GM18499 (cell line): ENCODE measurements around the gene CFAP251.
"Not testable (repeated sequence)": the region's sequence is repeated elsewhere in the genome, so short reads cannot be mapped to it uniquely, and the experiment has no call there.

ENCODE experiments used
- ATAC-seq: cut with Tn5 transposase; IDR thresholded peaks from one replicate; pipeline ENCODE4 v1.9.1; 2021; ENCODE audit warnings: moderate number of reproducible peaks; ENCODE audit not compliant: insufficient read depth, unreplicated experiment

Gene CFAP251

DNA sequence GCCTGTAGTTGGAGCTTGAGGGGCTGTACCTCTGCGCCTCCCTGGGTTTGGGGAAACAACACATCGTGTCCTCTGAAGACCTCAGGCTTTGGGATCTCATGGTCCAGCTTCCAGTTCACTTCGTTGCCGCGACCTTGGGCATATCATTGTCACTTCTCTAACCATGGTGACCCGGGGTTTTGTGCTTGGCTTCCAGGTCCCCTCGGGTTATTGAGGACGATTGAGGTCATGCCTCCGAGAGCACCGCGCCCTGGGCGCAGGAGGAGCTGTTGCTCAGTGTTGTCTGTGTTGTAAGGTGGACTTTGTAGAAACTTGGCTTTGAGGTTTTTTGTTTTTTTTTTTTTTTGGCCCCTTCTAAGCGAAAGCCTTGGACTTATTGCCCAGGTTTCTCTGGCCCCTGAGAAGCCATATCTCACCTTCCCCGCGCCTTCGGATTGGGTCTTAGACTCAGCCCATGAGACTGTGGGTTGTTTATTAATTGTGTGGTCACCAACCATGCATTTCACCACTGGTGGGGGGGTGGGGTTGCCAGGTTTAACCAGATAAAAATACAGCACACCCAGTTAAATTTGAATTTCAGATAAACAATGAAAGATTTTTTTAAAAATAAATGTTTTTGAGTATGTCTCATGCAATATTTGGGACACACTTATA lies 105.9 kb downstream of the CFAP251 start:
- no peak for ATAC-seq

DNA sequence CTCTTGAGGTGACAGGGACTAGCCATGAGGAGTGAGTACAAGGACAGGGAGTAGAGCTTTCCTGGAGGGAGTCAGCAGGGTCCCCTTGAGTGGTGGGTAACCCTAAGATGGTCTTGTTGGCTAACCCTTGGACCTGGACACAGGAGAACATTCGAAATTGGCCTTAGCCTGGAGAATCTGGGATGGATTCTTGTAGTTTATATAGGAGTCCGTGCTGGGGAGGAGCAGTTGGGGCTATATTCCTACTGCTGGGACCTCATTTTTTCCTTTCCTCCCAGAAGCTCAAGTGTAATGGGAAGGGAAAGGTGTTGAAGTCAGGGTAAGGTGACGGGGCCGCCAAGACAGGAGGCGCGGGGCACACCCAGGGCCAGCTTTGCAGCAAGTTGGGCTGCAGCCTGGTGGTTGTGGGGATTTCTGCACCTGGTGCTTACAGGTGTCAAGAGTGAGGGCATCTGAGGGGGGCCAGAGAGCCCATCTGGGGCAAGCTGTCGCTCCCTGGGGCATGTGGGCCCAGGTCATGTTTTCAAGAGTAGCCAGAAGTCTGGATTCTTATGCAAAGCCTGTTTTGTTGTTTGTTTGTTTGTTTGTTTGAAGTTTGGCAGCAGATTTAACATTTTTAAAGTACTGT lies 108.4 kb downstream of the CFAP251 start:
- ATAC-seq, result no peak

DNA sequence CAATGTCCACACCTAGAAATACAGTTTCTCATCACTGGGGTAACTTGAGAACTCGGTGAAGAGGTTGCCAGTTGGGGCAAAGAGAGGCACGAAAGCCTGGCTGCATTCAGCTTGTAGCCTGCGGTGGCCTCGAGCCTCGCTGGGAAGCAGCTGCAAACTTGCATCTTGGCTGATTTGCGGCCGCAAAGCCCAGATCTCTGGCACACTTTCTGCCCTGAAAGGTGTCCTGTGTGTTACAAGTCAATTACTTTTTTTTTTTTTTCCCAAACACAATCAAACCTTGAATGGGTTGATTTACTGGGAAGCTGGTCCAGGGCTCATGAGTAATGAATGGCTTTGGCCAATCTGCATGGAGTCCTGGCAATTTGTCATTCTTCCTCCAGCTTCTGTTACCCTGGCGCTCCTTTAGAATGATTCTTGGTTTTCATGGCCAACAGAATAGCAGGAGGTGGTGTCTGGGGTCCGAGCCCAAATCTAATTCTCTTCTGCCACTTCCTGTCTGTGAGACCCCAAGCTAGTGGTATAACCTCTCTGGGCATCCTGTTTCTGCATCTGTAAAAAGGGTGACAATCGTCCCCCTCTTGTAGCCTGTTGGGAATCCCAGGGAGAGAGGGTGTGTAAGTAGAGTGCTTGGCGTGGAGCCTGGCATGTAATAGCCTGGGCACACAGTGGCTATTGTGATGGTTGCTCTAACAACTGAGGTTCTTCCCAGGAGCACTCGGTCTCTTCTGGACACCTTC lies 109.9 kb downstream of the CFAP251 start:
- ATAC-seq, result no peak

DNA sequence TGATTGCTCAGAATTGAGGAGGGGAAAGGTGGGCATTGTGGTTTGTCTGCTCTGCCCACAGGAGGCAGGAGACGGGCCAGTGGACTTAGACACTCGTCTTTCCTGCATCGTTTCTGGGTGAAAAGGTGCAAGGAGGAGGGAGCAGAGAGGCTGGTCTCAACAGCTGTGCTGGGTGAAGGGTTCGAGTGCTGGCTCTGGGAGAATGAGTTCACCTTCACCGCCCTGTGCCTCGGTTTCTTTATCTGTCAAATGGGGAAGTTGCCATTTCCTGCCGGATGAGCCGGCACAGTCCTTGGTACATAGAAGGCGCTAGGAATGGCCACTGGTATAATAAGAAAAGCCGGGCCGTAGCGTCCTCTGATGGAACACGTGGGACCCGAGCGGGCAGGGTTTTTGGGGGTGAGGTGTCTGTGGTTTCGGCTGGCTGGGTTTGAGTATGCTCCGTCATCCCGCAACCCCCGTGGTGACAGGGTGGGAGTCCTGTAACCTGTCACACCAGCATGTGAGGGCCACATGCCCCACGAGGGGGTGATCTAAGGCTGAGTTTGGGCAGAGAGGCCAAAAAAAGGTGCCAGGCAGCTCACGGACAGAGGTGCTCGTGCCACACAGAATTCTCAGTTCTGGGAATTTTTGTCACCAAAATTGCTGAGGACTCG lies 110.6 kb downstream of the CFAP251 start:
- ATAC-seq, result no peak

DNA sequence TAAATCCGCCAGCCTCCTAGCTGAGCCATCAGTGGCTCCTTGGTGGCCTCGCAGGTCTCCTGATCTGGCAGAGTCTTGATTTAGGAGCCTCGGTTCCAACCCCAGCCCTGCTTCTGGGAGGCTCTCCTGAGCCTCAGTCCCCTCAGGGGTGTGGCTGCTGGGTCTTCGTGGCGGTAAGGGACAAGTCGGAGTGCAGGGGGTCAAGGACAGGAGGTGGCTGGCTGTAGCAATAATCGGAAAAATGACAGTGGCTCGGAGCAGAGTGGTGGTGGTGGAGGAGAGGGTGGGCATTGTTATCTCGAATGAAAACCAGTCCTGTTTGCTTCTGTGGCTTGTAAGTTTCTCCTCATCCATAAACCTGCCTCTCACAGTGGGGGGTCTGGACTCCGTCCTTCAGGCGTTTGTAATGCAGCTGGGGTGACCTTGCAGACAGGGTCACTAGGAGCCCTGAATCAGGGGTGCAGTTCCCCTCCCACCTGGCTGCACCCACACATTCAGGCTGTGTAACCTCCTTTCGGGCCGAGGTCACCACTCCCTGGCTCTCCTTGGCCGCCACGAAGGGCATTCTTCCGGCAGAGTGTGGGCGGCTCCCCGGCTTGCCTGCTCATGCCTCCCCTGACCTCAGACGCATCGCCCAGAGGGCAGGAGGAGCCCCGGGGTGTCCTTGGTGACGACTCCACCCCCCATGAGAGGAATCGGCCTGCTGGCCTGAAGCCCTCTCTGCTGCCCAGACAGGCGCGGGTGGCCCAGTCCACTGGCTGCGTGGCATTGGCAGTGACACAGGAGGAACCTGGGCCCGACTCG lies 111.4 kb downstream of the CFAP251 start:
- no peak for ATAC-seq

DNA sequence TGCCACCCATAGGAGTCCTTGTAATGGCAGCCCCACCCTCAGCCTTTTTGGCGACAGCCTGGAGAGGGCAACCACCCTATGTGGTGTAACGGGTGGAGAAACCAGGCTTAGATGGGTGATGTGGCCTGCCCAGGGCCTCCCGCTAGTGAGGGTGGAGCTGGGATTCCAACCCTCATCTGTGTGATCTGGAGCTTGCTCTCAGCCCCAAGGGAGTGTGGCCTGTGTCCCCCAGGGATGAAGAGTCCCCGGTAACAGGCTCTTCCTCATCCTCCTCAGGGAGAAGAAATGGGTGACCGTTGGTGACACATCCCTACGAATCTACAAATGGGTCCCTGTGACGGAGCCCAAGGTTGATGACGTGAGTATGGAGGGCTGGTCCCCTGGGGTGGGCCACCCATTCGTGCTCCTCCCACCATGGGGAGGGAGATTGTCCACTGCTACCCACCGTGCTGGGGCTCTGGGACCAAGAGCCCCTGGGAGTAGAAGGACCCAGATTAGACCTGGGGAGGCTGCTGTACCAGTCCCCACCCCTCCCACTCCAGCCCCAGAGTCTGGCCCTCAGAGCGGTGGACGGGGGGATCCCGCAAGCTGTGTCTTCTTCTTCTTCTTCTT lies 112.1 kb downstream of the CFAP251 start:
- no peak for ATAC-seq

DNA sequence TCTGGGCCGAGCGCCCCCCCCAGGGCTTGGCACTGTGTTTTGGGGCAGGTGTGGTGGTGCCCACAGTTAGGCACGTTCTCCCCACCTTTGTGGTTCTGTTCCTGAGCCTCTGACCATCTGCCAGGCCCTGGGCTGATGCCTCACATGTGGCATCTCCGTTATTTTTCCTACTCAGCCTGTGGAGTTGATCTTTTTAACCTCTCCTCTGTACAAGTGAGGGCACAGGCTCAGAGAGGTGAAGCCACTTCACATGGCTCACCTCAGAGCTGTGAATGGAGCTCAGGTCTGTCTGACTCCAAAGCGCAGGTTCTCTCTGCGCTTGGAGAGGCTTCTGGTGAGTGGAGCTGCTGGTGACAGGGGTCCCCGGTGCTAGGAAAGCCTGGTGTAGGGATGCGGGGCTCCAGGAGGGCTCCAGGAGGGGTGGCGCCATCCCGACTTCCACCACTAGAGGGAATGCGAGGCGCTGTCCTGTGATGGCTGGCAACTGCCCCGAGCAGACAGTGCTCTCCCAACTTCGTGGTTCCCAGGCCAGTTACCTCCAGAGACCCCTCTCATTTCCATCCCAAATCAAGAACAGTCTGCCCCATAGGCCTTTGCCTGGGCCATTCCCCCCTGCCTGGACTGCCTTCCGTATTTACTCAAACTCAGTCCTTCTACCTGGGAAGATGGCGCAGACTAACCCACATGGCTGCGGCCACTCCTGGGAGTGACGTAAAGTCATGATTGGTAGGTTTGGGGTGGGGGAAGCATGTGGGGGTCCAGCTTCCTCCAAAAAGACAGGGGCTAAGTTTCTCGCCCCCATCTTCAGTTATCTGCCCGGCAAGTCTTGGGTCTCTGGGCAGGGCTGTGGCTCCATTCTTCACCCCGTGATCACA lies 113.2 kb downstream of the CFAP251 start:
- ATAC-seq, result no peak

DNA sequence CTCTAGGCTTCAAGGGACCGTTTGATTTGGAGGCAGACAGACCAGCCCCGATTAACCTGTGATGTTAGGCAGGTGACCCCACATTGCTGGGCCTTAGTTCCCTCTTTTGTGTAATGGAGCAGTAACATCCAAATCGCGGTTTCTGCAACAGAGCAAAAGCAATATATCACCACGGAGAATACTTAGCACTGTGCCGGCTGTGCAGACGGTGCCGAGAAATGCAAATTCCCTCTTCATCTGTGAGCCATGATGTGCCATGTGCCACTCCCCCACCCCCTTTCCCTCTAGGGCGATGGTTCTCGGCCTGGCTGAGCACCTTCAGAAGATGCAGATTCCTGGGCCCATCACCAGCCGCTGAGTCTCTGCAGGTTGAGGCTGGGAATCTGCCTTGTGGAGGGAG lies 114.2 kb downstream of the CFAP251 start:
- no peak for ATAC-seq

DNA sequence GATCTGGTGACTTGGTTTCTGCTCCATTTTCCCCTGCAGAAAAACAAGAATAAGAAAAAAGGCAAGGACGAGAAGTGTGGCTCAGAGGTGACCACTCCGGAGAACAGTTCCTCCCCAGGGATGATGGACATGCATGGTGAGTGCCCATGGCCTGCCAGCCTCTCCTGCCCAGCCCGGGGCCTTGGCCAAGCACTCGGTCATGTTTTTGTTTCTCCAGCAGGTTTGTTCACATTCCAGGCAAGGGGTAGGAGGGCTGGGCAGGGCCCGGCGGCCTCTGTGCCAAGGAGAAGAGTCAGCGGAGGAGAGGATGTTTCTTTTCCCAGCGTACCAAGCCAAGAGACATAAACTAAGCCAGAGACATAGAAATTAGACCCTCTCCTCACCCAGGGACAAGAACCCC lies 116.9 kb downstream of the CFAP251 start:
- ATAC-seq, result no peak

DNA sequence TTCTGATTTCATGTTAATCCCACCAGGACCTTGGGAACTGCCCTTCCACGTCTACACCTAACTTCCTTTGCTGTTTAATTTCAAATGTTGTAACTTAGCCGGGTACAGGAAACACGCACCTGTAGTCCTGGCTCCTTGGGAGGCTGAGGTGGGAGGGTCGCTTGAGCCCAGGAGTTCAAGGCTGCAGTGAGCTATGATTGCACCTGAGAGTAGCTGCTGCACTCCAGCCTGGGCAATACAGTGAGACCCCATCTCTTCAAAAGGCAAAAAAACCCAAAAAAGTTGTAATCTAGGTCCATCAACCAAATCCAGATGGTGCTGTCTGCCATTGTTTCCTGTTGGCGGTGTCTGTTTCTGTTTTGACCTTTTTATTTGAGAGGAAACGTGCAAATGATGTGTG lies 117.8 kb downstream of the CFAP251 start:
- no peak for ATAC-seq

DNA sequence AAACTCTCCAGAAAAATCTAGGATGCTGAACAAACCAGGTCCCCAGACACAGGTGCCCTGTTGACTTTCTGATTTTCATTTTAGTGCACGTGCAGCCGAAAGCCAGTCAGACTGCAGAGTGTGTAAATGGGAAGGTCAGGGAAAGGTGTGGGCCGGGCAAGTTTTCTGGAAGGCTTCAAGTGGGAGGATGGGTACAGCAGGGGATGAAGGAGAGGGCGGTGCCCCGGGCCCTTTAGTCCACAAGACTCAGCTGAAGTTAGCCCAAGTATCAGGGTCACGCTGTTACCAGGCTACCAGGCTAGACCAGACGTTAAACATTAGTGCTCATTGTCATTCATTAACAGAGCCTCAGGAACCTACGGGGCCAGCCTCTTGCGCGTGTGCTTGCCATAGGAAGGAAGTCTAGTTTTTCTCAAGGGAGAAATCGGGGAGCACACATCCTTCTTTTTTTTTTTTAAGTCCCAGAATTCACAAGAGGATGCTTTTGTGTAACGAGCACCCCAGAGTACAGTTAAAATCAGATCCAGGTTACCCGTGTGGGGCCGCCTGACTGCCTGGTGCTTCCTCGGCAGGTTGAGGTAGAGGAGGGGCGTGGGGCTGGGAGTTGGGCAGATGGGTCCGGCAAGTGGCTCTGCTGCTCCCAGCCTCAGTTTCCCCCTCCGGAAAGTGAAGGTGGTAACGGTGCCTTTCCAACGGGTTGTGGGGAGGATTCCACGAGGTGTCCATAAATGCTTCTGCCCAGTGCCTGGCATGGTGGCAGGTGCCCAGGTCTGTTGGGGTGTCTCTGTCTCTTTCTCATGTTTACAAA lies 122.4 kb downstream of the CFAP251 start:
- ATAC-seq, result no peak

DNA sequence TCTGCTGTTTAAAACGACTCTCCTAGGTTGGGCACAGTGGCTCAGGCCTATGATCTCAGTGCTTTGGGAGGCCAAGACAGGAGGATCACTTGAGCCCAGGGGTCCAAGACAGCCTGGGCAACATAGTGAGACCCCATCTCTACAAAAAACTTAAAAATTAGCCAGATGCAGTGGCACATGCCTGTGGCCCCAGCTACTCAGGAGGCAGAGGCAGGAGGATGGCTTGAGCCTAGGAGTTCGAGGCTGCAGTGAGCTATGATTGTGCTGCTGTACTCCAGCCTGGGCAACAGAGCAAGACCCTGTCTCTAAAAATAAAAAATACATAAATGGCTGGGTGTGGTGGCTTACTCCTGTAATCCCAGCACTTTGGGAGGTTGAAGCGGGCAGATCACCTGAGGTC lies 123.1 kb downstream of the CFAP251 start:
- not testable (repeated sequence) for ATAC-seq

DNA sequence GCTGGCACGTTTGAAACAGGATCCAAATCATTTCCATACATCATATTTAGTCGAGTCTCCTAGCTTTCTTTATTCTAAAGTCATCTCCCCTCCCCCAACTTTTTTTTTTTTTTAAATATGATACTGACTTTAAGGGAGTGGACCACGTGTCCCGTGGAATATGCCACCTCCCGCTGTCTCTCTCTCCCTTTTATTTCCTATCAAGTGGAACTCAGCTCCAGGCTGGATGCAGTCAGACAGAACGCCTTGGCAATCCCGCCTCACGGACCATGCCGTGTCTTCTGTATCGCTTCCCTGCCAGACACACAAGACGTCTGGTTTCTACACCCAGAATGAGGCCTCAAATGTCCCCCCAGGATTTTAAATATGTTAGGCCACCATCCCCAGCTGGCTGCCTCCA lies 124.5 kb downstream of the CFAP251 start:
- no peak for ATAC-seq

DNA sequence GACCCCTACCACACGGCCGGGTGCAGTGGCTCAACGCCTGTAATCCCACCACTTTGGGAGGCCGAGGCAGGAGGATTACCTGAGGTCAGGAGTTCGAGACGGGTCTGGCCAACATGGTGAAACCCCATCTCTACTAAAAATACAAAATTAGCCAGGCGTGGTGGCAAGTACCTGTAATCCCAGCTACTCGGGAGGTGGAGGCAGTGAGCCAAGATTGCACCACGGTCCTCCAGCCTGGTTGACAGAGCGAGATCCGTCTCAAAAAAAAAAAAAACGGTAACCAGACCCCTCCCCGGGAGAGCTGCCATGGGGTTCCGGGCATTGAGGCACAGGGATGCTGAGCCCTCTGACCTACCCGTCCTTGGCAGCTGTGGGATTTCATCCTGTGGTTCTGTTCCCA lies 125.1 kb downstream of the CFAP251 start:
- no peak for ATAC-seq

DNA sequence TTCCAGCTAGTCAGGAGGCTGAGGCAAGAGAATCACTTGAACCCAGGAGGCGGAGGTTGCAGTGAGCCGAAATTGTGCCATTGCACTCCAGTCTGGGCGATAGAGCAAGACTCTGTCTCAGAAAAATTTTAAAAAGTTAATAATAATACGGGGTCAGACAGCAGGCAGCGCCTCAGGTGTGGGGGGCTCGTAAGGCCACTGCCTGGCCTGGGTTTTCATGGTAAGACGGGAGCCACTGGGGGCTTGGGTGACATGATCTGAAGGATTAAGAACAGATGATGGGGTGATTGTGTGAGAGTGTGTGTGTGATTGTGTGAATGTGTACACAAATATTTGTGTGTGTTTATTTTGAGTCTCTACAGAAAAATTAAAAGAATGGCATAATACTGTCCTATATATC lies 126.9 kb downstream of the CFAP251 start:
- no peak for ATAC-seq

DNA sequence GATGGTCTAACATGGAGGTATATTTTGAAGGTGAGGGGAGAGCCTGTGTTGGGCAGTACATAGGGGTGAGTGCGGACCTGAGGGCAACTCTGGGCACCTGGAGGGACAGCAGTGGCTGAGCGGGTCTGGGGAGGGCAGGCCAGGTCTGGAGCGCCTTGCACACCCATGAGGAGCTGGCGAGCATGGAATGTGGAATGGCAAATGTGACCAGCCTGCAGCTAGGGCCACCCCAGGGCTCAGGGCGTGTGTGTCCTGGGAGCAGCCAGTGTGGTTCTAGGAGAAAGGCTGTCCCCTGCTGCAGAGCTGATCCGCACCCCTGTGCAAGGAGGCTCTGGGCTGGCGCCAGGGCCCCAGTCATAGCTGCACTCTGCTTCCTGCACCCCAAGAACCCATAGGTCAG lies 127.8 kb downstream of the CFAP251 start:
- no peak for ATAC-seq

DNA sequence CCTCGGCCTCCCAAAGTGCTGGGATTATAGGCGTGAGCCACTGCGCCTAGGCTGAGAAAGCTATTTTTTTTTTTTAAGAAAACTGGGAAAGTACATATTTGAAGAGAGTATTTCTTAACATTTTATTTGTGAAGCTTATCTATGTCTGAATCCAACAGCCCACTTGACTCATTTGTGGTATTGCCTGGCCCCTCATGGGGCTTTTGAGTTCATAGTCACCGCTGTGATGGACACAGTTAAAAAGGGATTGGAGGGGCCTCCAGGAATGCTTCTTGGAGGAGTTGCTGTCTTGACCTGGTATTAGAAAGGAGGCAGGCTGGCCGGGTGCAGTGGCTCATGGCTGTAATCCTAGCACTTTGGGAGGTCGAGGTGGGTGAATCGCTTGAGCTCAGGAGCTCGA lies 129.8 kb downstream of the CFAP251 start:
- no peak for ATAC-seq

DNA sequence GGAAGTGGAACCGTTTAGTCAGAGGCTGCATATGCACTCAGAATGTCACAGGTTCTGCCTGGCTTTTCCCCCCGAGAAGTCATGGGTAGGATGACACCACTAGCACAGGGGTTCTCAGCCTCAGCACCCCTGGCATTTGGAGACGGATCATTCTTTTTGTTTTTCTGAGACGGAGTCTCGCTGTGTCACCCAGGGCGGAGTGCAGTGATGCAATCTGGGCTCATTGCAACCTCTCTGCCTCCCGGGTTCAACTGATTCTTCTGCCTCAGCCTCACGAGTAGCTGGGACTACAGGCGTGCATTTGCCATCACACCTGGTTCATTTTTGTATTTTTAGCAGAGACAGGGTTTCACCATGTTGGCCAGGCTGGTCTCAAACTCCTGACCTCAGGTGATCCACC lies 131.4 kb downstream of the CFAP251 start:
- ATAC-seq, result no peak
